ENCODE results near the gene GABRR1.

Gene GABRR1

DNA sequence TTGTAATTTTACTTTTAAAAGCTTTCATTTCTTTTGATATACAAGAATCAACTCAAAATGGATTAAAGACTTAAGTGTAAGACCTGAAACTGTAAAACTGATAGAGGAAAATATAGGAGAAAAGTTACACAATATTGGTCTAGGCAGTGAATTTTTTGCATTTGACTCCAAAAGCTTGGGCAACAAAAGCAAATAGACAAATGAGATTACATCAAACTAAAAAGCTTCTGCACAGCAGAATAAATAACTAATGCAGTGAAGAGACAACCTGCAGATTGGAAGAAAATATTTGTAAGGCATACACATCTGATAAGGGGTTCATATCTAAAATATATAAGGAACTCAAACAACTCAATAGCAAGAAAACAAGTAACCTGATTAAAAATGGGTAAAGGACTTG, 3.0 kb downstream of the GABRR1 start:
- no peak for DNase-seq

DNA sequence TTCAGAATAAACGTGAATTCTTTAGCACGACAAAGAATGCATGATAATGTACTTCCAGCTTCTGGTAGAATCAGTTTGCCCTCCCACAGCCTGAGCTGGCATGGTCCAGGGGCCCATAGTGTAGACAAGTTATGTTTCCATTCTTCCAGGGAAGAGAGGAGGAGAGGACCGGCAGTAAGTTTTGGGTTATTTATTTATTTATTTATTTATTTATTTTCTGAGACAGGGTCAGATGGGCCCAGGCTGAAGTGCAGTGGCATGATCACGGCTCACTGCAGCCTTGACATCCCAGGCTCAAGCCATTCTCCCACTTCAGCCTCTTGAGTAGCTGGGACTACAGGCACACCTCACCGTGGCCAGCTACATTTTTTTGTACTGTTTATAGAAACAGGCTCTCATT, 4.7 kb downstream of the GABRR1 start:
- DNase-seq: no peak

DNA sequence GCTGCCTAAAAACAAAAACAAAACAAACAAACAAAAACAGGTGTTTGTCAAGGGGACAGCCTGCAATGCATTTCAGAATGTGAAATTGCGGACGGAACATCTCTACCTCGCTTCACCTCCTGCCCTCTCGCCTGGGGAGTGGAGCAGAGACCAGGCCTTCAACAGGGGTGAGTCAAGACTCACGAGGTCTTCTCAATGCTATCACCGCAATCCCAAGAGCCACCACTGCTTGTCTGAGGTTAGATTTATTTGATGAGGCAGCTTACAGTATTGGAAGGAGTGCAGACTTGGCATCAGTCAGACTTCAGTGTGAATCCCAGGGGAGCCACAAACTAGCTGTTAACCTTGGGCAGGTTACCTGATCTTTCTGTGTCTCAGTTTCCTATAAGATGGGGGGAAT, 7.7 kb downstream of the GABRR1 start:
- no peak for DNase-seq

DNA sequence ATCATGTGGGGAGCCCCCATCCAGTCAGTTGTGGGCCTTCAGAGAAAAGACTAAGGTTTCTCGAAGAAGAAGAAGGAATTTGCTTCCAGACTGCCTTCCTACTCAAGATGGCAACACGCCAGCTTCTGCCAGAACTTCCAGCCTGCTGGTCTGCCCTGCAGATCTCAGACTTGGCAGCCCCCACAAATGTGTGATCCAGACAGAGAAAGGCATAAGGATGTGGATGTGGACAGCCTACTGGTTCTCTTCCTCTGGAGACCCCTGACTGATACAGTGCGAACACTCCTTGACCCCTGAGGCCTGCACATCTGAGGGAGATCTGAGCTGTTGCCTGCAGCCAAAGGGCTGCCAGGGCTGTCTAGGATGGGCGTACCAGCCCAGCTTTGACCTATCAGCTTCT, 8.6 kb downstream of the GABRR1 start:
- no peak for DNase-seq

DNA sequence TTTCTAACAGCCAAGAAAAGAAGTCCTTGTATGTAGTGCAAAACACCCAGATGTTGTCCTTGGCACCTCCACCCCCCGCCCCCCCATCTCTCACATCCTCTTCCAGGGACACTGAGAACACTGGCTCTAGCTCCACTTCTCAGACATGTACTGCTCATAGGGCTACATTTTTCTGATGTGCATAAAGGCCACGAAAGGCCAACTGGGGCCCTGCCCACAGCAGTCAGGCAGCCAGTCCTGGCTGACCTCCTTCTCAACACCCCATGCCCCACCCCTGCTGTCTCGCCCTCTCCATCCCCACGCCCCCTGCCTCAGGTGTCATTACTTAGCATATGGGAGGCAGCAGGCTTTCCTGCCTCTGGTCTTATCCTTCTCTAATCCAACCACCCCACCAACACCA, 11.3 kb downstream of the GABRR1 start:
- no peak for DNase-seq

DNA sequence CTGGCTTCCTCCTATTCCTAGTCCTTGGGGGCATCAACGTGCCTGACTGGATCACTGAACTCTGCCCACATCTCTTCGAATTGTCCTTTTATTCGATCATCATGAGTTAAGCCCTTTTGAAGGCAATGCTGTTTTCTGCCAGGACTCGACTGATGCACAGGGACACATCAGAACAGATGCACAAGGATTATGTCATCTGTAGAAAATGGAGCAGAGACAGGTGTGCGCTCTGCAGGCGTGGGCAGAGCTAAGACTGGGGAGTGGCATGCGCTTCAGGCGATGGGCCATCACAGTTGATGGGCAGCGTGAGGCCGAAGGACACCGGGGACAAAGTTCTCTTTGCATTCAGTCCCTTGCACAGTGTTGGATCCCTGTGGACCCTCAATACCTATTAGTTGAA, 13.1 kb downstream of the GABRR1 start:
- DNase-seq: no peak

DNA sequence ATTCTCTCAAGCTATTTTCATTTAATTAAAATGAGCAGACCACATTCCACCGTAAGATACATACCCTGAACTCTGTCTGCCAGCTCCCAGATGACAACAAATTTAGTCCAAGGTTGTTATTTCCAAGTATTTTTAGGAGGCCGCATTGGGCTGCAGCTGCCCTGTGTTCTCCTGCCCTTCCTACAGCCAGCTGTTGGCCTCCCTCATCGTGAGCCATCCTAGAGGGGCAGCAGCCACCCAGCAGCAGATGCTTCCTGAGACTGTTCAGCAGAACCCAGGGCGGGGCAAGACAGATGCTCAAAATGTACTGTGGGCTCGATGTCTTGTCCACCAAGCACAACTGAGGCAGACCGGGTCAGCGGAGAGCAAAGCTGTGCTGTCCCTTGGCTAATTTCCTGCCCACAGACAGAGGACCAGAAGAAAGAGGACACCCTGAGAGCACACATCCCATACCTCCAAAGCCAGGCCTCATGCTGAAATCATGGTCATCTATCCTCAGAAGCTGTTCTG, 16.4 kb downstream of the GABRR1 start:
- no peak for DNase-seq

DNA sequence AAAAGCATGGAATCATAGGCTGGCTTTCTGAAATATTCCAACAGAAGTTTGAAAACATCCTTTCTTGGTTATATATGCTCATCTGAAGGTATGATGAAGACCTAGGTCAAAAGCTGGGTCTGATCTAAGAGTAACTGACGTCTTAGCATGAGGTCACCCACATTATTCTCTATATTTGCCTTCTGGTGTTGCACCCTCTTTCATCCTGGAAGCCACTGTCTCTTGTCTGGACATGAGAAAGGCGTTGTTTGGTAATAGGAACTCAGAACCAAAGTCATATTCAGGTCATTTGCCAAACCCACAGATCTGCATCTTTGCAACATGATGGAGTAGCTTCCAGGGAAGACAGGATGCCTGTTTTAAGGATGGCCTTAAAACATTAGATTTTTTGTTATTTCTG, 17.6 kb downstream of the GABRR1 start:
- no peak for DNase-seq

DNA sequence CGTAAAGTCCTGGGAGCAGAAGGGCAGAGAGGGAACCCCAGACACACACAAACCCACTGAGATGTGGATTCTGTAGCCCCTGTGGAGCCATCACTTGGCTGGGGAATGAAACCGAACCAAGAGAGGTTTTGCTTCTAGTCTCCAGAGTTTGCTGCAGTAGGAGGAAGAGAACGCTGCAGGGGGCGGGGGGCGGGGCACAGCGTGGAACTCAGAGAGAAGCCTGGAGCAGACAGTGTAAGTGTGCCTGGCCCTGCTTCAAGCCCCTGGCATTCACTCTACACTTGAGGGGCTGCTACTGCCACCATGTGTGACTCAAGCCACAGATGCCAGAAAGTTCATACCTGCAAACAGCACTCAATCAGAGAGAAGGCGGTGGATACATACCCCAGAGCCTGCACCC, 18.9 kb downstream of the GABRR1 start:
- no peak for DNase-seq

DNA sequence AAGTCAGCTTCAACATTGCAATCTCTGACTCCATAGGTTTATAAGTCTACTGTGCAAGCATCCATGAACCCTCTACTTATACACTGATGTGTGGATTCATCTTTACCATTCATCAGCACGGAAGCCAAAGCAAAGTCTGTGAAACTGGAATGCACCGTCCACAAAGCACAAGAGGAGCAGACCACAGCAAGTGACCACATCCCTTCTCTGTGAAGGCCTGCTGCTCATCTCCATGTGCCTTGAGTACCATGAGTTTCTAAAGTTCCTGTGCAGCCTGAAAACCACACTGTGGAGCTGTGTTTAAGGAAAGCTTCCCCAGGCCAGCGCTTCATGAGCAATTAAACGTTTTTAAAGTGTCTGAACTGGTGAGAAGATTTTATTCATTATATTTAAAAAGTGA, 20.0 kb downstream of the GABRR1 start:
- no peak for DNase-seq

DNA sequence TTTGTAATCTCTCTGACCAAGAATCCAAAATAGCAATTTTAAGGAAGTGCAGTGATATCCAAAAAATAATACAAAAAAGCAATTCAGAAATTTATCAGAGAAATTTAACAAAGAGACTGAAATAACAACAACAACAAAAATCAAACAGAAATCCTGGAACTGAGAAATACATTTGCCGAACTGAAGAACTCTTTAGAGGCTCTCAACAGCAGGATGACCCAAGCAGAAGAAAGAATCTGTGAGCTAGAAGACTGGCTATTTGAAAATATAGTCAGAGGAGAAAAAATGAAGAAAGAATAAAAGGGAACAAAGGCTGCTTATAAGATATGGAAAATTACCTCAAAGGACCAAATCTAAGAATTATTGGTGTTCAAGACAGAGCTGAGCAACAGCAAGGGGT, 22.6 kb downstream of the GABRR1 start:
- DNase-seq: no peak

DNA sequence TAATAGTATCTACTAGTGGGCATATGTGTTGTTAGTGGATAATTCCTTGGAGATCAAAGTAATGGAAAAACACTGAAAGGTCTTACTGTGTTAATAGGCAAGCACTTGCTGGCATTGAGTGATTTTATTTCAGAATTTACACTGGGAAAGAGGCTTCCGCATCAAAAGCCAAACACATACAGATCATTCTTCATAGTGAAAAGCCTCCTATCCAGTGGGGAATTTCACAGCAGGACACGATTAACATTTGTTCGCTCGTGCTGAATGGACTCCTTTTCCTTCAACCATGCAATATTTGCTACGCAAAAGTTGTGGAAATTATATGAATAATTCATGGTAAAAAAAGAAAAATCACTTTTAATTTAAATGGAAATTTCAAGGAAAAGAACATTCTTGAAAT, 26.4 kb downstream of the GABRR1 start:
- no peak for DNase-seq

DNA sequence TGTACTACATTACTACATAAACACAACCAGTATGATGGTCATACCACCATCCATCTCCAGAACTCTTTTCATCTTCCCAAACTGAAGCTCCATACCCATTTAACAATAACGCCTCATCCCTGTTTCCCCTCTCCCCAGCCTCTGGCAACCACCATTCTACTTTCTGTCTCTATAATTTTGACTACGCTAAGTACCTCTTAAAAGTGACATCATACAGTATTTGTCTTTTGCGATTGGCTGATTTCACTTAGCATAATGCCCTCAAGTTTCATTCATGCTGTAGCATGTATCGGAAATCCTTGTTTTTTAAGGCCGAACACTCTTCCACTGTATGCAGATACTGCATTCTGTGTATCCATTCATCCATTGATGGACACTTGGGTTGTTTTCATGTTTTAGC, 29.7 kb downstream of the GABRR1 start:
- DNase-seq: no peak

DNA sequence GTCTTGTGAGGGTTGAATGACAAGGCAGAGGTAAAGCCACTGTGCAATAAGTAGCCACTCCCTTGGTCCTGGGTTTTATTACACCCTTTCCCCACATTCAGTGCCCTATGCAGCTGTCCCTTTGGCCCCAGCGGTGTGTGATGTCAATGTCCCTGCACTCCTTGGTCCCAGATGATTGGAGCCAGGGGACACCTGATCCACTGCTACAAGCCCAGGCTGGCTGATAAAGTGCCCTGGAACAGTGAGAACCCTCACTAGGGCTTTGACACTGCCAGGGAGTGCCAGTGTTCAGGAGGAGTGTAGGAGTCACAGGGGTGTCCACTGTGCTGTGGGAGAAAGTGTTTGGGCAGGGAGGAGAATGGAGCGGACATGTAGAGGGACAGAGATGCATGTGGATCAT, 30.4 kb downstream of the GABRR1 start:
- DNase-seq: no peak

DNA sequence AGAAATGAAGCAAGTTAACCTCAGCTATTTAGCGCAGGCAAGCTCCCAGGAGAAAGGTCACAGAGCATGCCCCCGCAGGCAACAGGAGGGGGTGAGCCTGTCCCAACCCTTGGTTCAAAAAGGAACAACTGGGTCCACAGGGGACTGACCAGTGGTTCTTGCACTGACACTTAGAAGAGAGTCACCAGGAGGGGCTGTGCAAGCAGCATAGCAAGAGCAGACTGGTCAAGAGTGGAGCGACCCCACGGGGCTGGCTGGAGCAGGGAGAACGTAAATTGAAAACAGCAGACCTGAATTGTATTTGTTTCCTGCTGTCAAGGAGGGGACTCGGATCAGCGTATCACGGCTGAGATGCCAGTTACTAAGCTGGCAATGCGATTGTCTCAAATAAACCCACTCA, 32.8 kb downstream of the GABRR1 start:
- no peak for DNase-seq

DNA sequence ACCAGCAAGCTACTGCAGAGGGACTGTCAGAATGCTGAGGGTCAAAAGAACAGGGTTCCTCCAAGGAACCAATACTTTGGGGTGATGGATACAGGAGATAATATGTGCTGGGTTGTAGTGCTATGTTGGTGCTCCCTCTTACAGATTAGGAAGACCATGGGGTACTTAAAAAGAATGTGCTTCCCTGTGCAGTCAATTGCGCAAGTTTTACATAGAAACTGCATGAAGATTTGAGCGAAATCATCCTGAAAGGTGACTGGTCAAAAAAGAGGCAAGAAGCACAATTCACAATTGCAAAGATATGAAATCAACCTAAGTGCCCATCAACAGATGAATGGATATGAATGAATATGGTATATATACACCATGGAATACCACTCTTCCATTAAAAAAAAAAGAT, 33.9 kb downstream of the GABRR1 start:
- no peak for DNase-seq

DNA sequence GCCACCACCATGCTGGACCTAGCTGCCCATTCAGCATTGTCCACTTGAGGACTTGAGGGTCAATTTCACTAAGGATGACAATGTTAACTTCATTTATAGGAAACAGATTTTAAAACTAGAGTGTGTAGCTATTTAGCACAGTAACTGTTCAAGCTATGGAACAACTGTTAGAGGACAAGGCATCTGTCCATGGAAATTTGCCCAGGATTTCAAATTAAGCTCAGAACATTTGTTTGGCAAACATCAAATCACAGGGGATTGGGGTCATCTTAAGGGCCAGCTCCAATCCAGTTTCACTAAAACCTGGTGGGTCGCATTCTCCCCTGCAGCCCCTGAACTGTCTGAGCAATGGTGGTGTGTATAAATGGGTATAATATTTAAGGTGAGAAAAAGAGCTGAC, 36.2 kb downstream of the GABRR1 start:
- DNase-seq: no peak

DNA sequence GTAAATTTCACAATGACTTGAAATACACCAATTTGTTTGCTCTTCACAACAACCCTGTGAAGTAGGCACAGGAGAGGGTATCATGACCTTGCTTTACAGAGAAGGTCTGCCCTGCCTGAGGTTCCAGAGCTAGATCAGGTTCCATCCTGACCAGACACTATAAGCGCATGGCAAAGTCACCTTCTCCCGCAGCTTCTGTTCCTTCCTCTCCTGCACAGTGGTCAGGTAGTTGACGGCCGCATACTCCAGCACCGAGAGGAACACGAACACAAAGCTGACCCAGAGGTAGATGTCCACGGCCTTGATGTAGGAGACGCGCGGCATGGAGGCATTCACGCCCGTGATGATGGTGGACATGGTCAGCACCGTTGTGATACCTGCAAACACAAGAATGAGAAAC, 37.0 kb downstream of the GABRR1 start:
- DNase-seq: no peak

DNA sequence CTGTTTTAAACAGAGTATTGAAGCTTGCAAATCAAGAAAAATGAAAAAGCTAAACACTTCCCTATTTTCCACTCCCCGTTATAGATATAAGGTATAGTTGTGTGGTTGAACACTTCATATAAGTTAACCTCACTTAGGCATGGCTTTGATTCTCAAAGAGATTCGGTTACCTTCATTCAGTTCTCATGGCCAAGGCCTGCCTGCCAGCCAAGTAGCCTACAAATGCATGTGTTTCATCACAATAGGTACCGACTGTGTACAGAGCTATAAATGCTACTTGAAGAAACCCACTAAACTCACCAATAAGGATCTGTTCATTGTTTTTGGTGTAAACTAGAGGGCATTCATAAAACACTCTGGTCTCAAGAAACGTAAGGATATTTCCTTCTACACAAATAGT, 43.5 kb downstream of the GABRR1 start:
- DNase-seq: no peak

DNA sequence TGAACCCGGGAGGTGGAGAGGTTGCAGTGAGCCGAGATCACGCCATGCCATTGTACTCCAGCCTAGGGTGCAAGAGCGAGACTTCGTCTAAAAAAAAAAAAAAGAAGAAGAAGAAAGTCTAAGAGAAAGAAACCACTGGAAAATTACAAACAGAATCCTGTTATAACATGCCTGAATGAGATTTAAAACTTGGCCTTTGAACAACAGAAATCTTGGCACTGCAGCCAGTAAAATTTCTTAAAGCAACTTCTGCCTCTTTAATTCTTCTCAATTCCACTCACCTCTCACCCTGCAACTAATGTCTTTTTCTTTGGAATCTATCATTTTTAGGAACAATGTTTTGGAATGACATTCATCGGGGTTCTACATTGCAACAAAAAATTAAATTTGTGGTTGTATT, 45.0 kb downstream of the GABRR1 start:
- DNase-seq: no peak

DNA sequence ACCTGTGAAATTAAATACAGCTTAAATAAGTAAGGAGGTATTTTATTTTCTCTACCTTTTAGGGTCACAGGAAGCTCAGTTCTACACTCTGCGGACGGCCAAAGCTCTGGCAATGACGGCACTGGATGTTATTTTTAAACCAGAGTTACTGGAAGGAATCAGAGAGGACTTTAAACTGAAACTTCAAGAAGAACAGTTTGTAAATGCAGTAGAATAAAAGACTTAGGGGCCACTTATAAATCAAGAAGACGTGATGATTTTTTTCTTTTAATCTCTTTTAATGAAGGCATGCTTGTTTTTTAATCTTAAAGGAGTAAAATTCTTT, 55.1 kb downstream of the GABRR1 start:
- no peak for DNase-seq

DNA sequence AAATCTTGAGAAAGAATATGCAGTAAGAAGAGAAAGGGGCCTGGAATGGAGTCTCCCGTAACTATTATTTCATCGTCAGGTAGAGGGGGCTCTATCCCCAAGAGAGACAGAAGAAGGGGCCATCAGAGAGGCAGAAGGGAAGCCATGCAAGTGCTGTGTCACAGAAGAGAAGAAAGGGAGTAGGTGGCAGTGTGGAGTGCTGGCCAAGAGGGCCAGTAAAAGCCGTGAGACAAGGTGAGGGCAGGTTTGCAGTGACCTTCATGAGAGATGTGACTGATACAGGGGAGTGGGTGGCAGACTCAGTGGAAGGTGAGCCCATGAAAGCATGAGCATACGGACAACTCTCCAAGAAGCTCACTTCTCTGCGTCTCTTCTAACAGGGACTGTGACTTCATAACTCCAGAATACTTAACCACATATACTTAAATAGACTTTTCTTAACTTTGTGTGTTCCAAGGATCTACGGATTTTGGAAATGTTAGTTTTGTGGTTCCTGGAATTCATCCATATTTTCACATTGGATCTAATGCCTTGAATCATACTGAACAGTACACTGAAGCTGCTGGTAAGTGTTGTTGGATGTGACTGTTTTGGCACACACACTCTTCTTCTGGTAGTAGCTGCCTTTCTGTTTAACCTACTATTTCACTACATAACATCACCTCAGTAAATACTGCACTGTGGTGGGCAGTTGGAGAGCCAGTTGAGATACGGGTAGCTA, 55.7 kb downstream of the GABRR1 start:
- no peak for DNase-seq

DNA sequence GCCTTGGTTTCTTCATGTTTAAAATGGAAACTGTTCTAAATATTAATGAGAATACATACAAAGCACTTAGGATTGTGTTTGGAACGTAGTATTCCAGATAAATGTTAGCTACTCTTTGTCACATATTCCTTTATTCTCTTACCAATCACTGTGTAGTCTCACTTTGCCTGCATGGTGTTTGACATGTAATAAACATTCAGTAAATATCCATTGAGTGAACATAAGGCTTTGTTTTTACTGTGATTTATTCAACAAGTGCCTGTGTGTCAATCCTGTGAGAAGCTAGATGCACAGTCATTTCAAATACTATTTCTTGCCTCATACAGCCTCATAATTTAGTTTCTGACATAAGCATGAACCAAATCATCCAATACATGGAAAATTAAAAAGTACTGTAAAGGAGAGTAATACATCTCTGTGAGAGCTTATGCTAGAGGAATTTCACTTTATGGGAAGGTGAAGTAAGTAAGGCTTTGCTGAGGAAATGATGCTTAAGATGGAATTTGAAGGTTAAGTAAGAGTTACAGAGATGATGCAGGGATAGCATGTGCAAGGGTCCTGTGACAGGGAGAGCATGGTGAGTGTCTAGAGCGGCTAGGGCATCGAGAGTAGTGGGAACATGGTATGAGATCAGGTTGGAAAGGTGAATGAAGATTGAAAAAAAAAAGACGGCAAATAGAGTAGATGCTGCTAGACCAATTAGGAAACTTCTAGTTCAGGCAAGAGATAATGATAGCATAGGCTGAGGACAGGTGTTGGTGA, 56.6 kb downstream of the GABRR1 start:
- DNase-seq: no peak

DNA sequence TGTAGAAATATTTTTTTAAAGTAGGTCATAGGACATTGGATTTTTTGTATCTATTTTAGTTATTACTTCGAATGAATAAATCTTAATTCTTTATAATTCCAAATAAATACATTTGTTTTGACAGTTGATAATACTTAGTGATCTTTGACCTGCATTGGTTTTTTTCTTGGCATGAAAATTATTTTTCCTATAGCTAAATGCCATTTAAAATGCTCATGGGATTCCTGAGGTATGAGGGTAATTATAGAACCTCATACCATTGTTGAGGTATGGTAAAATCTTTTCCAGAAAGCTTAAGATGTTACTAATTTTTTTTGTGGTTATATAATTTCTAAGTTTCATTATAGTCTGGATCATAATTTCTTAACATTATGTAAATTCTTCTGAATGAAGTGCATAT, 63.0 kb downstream of the GABRR1 start:
- no peak for DNase-seq

All from NCI-H1436 treated with DMSO at 0.1 percent for 48 hours (cell line).